ENCODE measurements around the gene GAB1.

DNA sequence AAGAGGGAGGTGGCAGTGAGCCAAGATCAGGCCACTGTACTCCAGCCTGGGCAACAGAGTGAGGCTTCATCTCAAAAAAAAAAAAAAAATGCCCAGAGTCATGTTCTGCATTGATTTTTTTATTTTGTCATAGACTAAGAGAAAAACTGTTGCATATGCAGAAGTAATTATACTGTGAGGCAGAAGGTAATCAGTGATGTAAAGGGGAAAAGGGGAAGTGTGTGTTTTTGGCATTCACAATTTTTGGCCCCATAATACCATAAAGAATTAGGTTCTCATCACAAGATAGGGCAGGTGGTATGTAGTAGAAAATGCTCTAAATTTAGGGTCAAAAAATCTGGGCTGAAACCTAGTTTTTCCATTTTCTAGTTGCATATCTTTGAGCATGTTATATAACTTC is 47.3 kb upstream of the GAB1 start:
- TF ChIP-seq, protein P1, sequence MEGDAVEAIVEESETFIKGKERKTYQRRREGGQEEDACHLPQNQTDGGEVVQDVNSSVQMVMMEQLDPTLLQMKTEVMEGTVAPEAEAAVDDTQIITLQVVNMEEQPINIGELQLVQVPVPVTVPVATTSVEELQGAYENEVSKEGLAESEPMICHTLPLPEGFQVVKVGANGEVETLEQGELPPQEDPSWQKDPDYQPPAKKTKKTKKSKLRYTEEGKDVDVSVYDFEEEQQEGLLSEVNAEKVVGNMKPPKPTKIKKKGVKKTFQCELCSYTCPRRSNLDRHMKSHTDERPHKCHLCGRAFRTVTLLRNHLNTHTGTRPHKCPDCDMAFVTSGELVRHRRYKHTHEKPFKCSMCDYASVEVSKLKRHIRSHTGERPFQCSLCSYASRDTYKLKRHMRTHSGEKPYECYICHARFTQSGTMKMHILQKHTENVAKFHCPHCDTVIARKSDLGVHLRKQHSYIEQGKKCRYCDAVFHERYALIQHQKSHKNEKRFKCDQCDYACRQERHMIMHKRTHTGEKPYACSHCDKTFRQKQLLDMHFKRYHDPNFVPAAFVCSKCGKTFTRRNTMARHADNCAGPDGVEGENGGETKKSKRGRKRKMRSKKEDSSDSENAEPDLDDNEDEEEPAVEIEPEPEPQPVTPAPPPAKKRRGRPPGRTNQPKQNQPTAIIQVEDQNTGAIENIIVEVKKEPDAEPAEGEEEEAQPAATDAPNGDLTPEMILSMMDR (IDR thresholded peaks at IDR 0.05) = no peak
- TF ChIP-seq POLR2A (IDR thresholded peaks at IDR 0.05) = no peak
